Thymus (tissue), 11 donors: ENCODE results near the gene PAM16. TPM values are rescaled to one million over a fixed set of nuclear protein-coding genes. Genes with fewer than 3 reads are reported as not detected.
"Not testable (repeated sequence)": the region's sequence is repeated elsewhere in the genome, so short reads cannot be mapped to it uniquely, and the experiment has no call there.

Experiments
- DNase-seq, 9 donors: peaks; one replicate each; pipeline ENCODE4 v3.0.0-alpha.2; 2013; ENCODE audit warnings: low spot score in 9 of 9, low read depth in 6 of 9, missing footprints in 1 of 9
- H3K27ac ChIP-seq, 2 donors: one replicate each; pipeline ENCODE4 v1.5.1; 2013; ENCODE audit warnings: control low read depth in 1 of 2, low read depth in 1 of 2, low read length in 1 of 2, mild to moderate bottlenecking in 1 of 2, moderate library complexity in 1 of 2
- H3K27me3 ChIP-seq, 2 donors: one replicate each; pipeline ENCODE4 v1.5.1; 2013; ENCODE audit warnings: low read length in 1 of 2; ENCODE audit not compliant: control insufficient read depth in 2 of 2, insufficient read depth in 1 of 2
- H3K36me3 ChIP-seq, 2 donors: one replicate each; pipeline ENCODE4 v1.5.1; 2013; ENCODE audit warnings: low read length in 1 of 2, mild to moderate bottlenecking in 1 of 2, moderate library complexity in 1 of 2; ENCODE audit not compliant: control insufficient read depth in 2 of 2, insufficient read depth in 2 of 2
- H3K4me1 ChIP-seq, 2 donors: one replicate each; pipeline ENCODE4 v1.5.1; 2013; ENCODE audit warnings: low read length in 2 of 2; ENCODE audit not compliant: control insufficient read depth in 2 of 2, insufficient read depth in 2 of 2
- H3K4me3 ChIP-seq, 2 donors: one replicate each; pipeline ENCODE4 v1.5.1; 2013; ENCODE audit warnings: low read length in 2 of 2, control low read depth in 1 of 2, mild to moderate bottlenecking in 1 of 2
- H3K9me3 ChIP-seq, 2 donors: one replicate each; pipeline ENCODE4 v1.5.1; 2013; ENCODE audit warnings: low read length in 1 of 2, mild to moderate bottlenecking in 1 of 2; ENCODE audit not compliant: control insufficient read depth in 2 of 2, insufficient read depth in 1 of 2
- WGBS: extraction: QIAGEN DNeasy Blood & Tissue Kit; methylation state at CpG from one replicate; pipeline ENCODE4 v1.1.7; 2013; 5-methylcytosine and 5-hydroxymethylcytosine counted together
- polyA plus RNA-seq: library from polyadenylated mRNA; stranded (reverse); fragments of 200-250 nt; gene quantifications from one replicate; pipeline ENCODE4 v1.2.3, GENCODE V29; 2013
- total RNA-seq: library from RNA; stranded (reverse); fragments of 120-200 nt; gene quantifications from one replicate; pipeline ENCODE4 v1.2.4, GENCODE V29; 2013
- donor health status: healthy.

The PAM16 gene
- total and polyA plus RNA-seq, 2 donors, result 33.2 to 86.9 TPM

GRCh38 chr16:4344300-4344982, 6.7 kb downstream of the PAM16 start:
- WGBS, result 57% methylated on average over 10 of the region's 10 CpGs
- not testable (repeated sequence) for H3K27me3 ChIP-seq, H3K4me1 ChIP-seq, H3K27ac ChIP-seq, H3K4me3 ChIP-seq, DNase-seq, H3K9me3 ChIP-seq
- peaks cover 16 to 37% of the 10 kb centered on the region in 2 donors for H3K36me3 ChIP-seq

GRCh38 chr16:4342866-4343744, 8.0 kb downstream of the PAM16 start:
- peaks cover 23 to 48% of the 10 kb centered on the region in 2 donors for H3K36me3 ChIP-seq
- H3K27ac ChIP-seq, result no peak overlapping the region
- WGBS, result 98% methylated on average over 21 of the region's 21 CpGs

GRCh38 chr16:4341250-4341649, 9.9 kb downstream of the PAM16 start:
- no peaks in the 10 kb centered on the region for H3K4me1 ChIP-seq
- WGBS, result 98% methylated on average over 13 of the region's 13 CpGs
- H3K4me3 ChIP-seq, result no peak overlapping the region
- DNase-seq, result no peak
- peaks cover 0 to 4% of the 10 kb centered on the region in 2 donors for H3K9me3 ChIP-seq
- no peaks in the 10 kb centered on the region for H3K27me3 ChIP-seq
- H3K36me3 ChIP-seq, result peaks cover 23 to 41% of the 10 kb centered on the region in 2 donors
- H3K27ac ChIP-seq, result no peak overlapping the region

More at GRCh38 chr16:4342866-4343744, 8.0 kb downstream of the PAM16 start:
- Histone ChIP-seq H3K4me1 (no peaks in the 10 kb centered on the region), H3K27me3 (no peaks in the 10 kb centered on the region), H3K4me3 (no peak overlapping the region), H3K9me3 (peaks cover 0 to 4% of the 10 kb centered on the region in 2 donors)
- no peak for DNase-seq

GRCh38 chr16:4340443-4340842, 10.7 kb downstream of the PAM16 start:
- Histone ChIP-seq H3K36me3 (peaks cover 23 to 38% of the 10 kb centered on the region in 2 donors), H3K27ac (no peak overlapping the region), H3K9me3 (peaks cover 0 to 4% of the 10 kb centered on the region in 2 donors), H3K4me1 (no peaks in the 10 kb centered on the region), H3K27me3 (no peaks in the 10 kb centered on the region), H3K4me3 (no peak overlapping the region)
- 95% methylated on average over 6 of the region's 6 CpGs for WGBS
- DNase-seq, result no peak

- 73% methylated on average over 14 of the region's 14 CpGs for WGBS
- DNase-seq, result no peak
- Histone ChIP-seq H3K9me3 (peaks cover 0 to 4% of the 10 kb centered on the region in 2 donors), H3K27me3 (no peaks in the 10 kb centered on the region), H3K27ac (no peak overlapping the region), H3K36me3 (peaks cover 23 to 38% of the 10 kb centered on the region in 2 donors), H3K4me1 (no peaks in the 10 kb centered on the region), H3K4me3 (no peak overlapping the region)
Measured at GRCh38 chr16:4339909-4340308, 11.2 kb downstream of the PAM16 start.

GRCh38 chr16:4339455-4339854, 11.7 kb downstream of the PAM16 start:
- H3K9me3 ChIP-seq, result peaks cover 0 to 3% of the 10 kb centered on the region in 2 donors
- H3K4me1 ChIP-seq, result no peaks in the 10 kb centered on the region
- H3K27ac ChIP-seq, result no peak overlapping the region
- DNase-seq, result no peak
- no peaks in the 10 kb centered on the region for H3K27me3 ChIP-seq
- H3K4me3 ChIP-seq, result no peak overlapping the region
- H3K36me3 ChIP-seq, result peaks cover 23 to 38% of the 10 kb centered on the region in 2 donors
- WGBS, result 97% methylated on average over 10 of the region's 10 CpGs

GRCh38 chr16:4338712-4339299, 12.3 kb downstream of the PAM16 start:
- no peaks in the 10 kb centered on the region for H3K27me3 ChIP-seq
- no peaks in the 10 kb centered on the region for H3K4me1 ChIP-seq
- peaks cover 23 to 38% of the 10 kb centered on the region in 2 donors for H3K36me3 ChIP-seq
- 98% methylated on average over 10 of the region's 10 CpGs for WGBS
- H3K9me3 ChIP-seq, result no peaks in the 10 kb centered on the region
- DNase-seq, result no peak
- H3K27ac ChIP-seq, result no peak overlapping the region
- H3K4me3 ChIP-seq, result no peak overlapping the region

- no peaks in the 10 kb centered on the region for H3K9me3 ChIP-seq
- H3K36me3 ChIP-seq, result peaks cover 23 to 35% of the 10 kb centered on the region in 2 donors
- no peak overlapping the region for H3K4me3 ChIP-seq
- no peaks in the 10 kb centered on the region for H3K27me3 ChIP-seq
- no peaks in the 10 kb centered on the region for H3K4me1 ChIP-seq
- DNase-seq, result no peak
- WGBS, result 97% methylated on average over 12 of the region's 12 CpGs
- H3K27ac ChIP-seq, result no peak overlapping the region
Measured at GRCh38 chr16:4338125-4338582, 13.0 kb downstream of the PAM16 start.
